ACHN (cell line): ENCODE measurements around the gene PGA3.
"Not testable (repeated sequence)": the region's sequence is repeated elsewhere in the genome, so short reads cannot be mapped to it uniquely, and the experiment has no call there.

Experiments used
- DNase-seq: peaks from one replicate; pipeline ENCODE4 v3.0.0-alpha.2; 2015
- in situ Hi-C: cut with HindIII; loops from 2 replicates; pipeline ENCODE4 v1.10.0; 2017; ENCODE audit warnings: low sequenced_read_pairs, low pct_ligation_motif_present, low pct_unique_long_range_greater_than_20kb

Gene PGA3

GRCh38 chr11:61198361-61198760, 5.0 kb upstream of the PGA3 start:
- in situ Hi-C loops, result no loop called here
- DNase-seq, result no peak

- no peak for DNase-seq
- in situ Hi-C loops, result no loop called here
Measured at GRCh38 chr11:61198948-61199523, 4.3 kb upstream of the PGA3 start.

GRCh38 chr11:61201476-61201875, 1.8 kb upstream of the PGA3 start:
- DNase-seq, result no peak
- in situ Hi-C loops, result no loop called here

GRCh38 chr11:61203873-61204272, 558 bp downstream of the PGA3 start:
- in situ Hi-C loops, DNase-seq: not testable (repeated sequence)

GRCh38 chr11:61204502-61205059, 1.3 kb downstream of the PGA3 start:
- DNase-seq, in situ Hi-C loops: not testable (repeated sequence)

- DNase-seq, in situ Hi-C loops: not testable (repeated sequence)
Measured at GRCh38 chr11:61207636-61208310, 4.5 kb downstream of the PGA3 start.

- in situ Hi-C loops, DNase-seq: not testable (repeated sequence)
Measured at GRCh38 chr11:61210629-61211028, 7.3 kb downstream of the PGA3 start.

GRCh38 chr11:61211327-61211952, 8.1 kb downstream of the PGA3 start:
- DNase-seq, in situ Hi-C loops: not testable (repeated sequence)

- DNase-seq, in situ Hi-C loops: not testable (repeated sequence)
Measured at GRCh38 chr11:61212202-61212601, 8.9 kb downstream of the PGA3 start.

GRCh38 chr11:61213711-61214324, 10.5 kb downstream of the PGA3 start:
- in situ Hi-C loops, DNase-seq: not testable (repeated sequence)

GRCh38 chr11:61218306-61218705, 15.0 kb downstream of the PGA3 start:
- DNase-seq, in situ Hi-C loops: not testable (repeated sequence)

- in situ Hi-C loops, result not testable (repeated sequence)
Measured at GRCh38 chr11:61219016-61219415, 15.7 kb downstream of the PGA3 start.

GRCh38 chr11:61222047-61222446, 18.7 kb downstream of the PGA3 start, which contains the start of gene PGA4:
Gene PGA4 (plus strand): TSS chr11:61222347. CDS start chr11:61222401, 54 bp downstream.
- DNase-seq, in situ Hi-C loops: not testable (repeated sequence)

More at GRCh38 chr11:61219016-61219415, 15.7 kb downstream of the PGA3 start:
- DNase-seq, result not testable (repeated sequence)

- in situ Hi-C loops, DNase-seq: not testable (repeated sequence)
Measured at GRCh38 chr11:61222692-61223091, 19.4 kb downstream of the PGA3 start.

- DNase-seq, in situ Hi-C loops: not testable (repeated sequence)
Measured at GRCh38 chr11:61226457-61227137, 23.3 kb downstream of the PGA3 start.

GRCh38 chr11:61229458-61229857, 26.1 kb downstream of the PGA3 start:
- in situ Hi-C loops, result not testable (repeated sequence)

GRCh38 chr11:61231033-61231432, 27.7 kb downstream of the PGA3 start:
- in situ Hi-C loops, DNase-seq: not testable (repeated sequence)

More at GRCh38 chr11:61229458-61229857, 26.1 kb downstream of the PGA3 start:
- not testable (repeated sequence) for DNase-seq

GRCh38 chr11:61231585-61231984, 28.3 kb downstream of the PGA3 start:
- DNase-seq, in situ Hi-C loops: not testable (repeated sequence)
